K562 (cell line): ENCODE results near the gene TBX1. TPM values are rescaled to one million over a fixed set of nuclear protein-coding genes. Genes with fewer than 3 reads are reported as not detected.

ENCODE experiments used
- ATAC-seq: fragments of 200-7000 bp; cut with Tn5 transposase; 3 replicates; pipeline ENCODE4 v1.9.1; 2020; ENCODE audit warnings: moderate library complexity
- BruUV-seq: library from RNA; stranded (reverse); fragments of 400-500 nt; replicated peaks from 2 replicates; lab custom pipeline; 2021; lab: Mats Ljungman, UMichigan
- CTCF ChIA-PET: fragments of 300-600 bp; formaldehyde crosslinking; extraction: SDS; loops from one replicate; lab custom pipeline; 2021; ENCODE audit warnings: low intra/inter-chr PET ratio; lab: Yijun Ruan, JAX
- POLR2A ChIA-PET: fragments of 300-600, 350-650 bp; sonication (Branson Sonifier 250); formaldehyde crosslinking; extraction: SDS; loops from one replicate; lab custom pipeline; 2021; ENCODE audit warnings: antibody characterized with exemption, inconsistent platforms; lab: Yijun Ruan, JAX
- DNase-seq, 4 experiments: peaks; one replicate each; pipeline versions ENCODE4 v3.0.0 to v3.0.0-alpha.2; 2011 to 2018; ENCODE audit warnings: low spot score in 3 of 4, mixed read lengths in 3 of 4; ENCODE audit errors: extremely low read depth in 1 of 4
- FAIRE-seq: peaks from 2 replicates; lab custom pipeline; 2011; peaks lifted over from hg19 to GRCh38; lab: Jason Lieb, UNC
- H2AFZ ChIP-seq: 2 replicates; pipeline ENCODE4 v1.6.0; 2011; ENCODE audit warnings: low read depth, low read length, control low read depth, inconsistent platforms
- H3K27ac ChIP-seq: fragments of 200-600 bp; 3 replicates; pipeline ENCODE4 v1.8.0; 2011; ENCODE audit warnings: low read depth, mild to moderate bottlenecking, control low read depth, inconsistent platforms, low read length, moderate library complexity, mixed read lengths; ENCODE audit errors: extremely low read depth
- H3K27me3 ChIP-seq, 2 experiments: fragments of 300-600 bp in 1 of 2; 2 replicates in 1 of 2; 3 replicates in 1 of 2; pipeline versions ENCODE4 v1.6.0 to v1.8.0; 2011; ENCODE audit warnings: inconsistent platforms in 2 of 2, low read length in 2 of 2, mild to moderate bottlenecking in 1 of 2, mixed read lengths in 1 of 2, moderate library complexity in 1 of 2; ENCODE audit not compliant: control insufficient read depth in 2 of 2, insufficient read depth in 2 of 2
- H3K36me3 ChIP-seq: fragments of 300-600 bp; 3 replicates; pipeline ENCODE4 v1.8.0; 2011; ENCODE audit warnings: mild to moderate bottlenecking, low read length, inconsistent platforms; ENCODE audit not compliant: control insufficient read depth, insufficient read depth
- H3K4me1 ChIP-seq, 2 experiments: fragments of 200-600 bp in 1 of 2; replicated peaks in 1 of 2; 2 replicates in 1 of 2; 3 replicates in 1 of 2; pipeline versions ENCODE4 v1.5.1 to v1.8.0; 2011; ENCODE audit warnings: inconsistent platforms in 2 of 2, low read length in 2 of 2, mild to moderate bottlenecking in 1 of 2, mixed read lengths in 1 of 2, moderate library complexity in 1 of 2; ENCODE audit not compliant: control insufficient read depth in 2 of 2, insufficient read depth in 2 of 2
- H3K4me2 ChIP-seq: 2 replicates; pipeline ENCODE4 v1.6.1; 2011; ENCODE audit warnings: low read length, control low read depth, inconsistent platforms, mixed read lengths; ENCODE audit not compliant: insufficient read depth
- H3K4me3 ChIP-seq: fragments of 200-600 bp; sonication (generic), shearing (Covaris generic); 2 replicates; pipeline ENCODE4 v1.5.1; 2016; ENCODE audit warnings: control low read depth, inconsistent platforms
- H3K79me2 ChIP-seq: fragments of 200-600 bp; 3 replicates; pipeline ENCODE4 v1.8.0; 2011; ENCODE audit warnings: low read length, inconsistent platforms; ENCODE audit not compliant: control insufficient read depth, insufficient read depth
- H3K9ac ChIP-seq, 2 experiments: 2 replicates each; pipeline versions ENCODE4 v1.6.0 to v1.6.1; 2011; ENCODE audit warnings: low read depth in 2 of 2, low read length in 2 of 2, control low read depth in 1 of 2, inconsistent platforms in 1 of 2, mild to moderate bottlenecking in 1 of 2, mixed read lengths in 1 of 2; ENCODE audit not compliant: insufficient read depth in 1 of 2
- H3K9me1 ChIP-seq: one replicate; pipeline ENCODE4 v1.6.0; 2011; ENCODE audit warnings: inconsistent platforms, mild to moderate bottlenecking, low read length, moderate library complexity; ENCODE audit not compliant: control insufficient read depth, insufficient read depth
- H3K9me3 ChIP-seq: replicated peaks from 2 replicates; pipeline ENCODE4 v1.5.1; 2011; ENCODE audit warnings: low read depth, low read length, inconsistent platforms; ENCODE audit not compliant: control insufficient read depth, insufficient read depth
- H4K20me1 ChIP-seq: replicated peaks from 2 replicates; pipeline ENCODE4 v1.6.1; 2011; ENCODE audit warnings: low read length, inconsistent platforms, mixed read lengths; ENCODE audit not compliant: control insufficient read depth, insufficient read depth
- HSF4 ChIP-seq: fragments of 250-450 bp; sonication (Bioruptor Pico); IDR thresholded peaks from 2 replicates; pipeline ENCODE4 v2.1.2; 2022; ENCODE audit warnings: mild to moderate bottlenecking, moderate library complexity, borderline replicate concordance
- KDM2B ChIP-seq: fragments of 250-450 bp; sonication (Bioruptor Pico); IDR thresholded peaks from 2 replicates; pipeline ENCODE4 v1.8.0; 2021; ENCODE audit warnings: mild to moderate bottlenecking, moderate library complexity
- RBM15 ChIP-seq: fragments of 200-400 bp; formaldehyde crosslinking; IDR thresholded peaks from 2 replicates; pipeline ENCODE4 v1.6.1; 2018; ENCODE audit warnings: mild to moderate bottlenecking, low read length, moderate library complexity; ENCODE audit not compliant: insufficient read depth
- STAG1 ChIP-seq: sonication (generic); formaldehyde crosslinking; IDR thresholded peaks from 2 replicates; pipeline ENCODE4 v1.5.0; 2020; ENCODE audit warnings: missing genetic modification reagents, borderline replicate concordance
- WHSC1 ChIP-seq: IDR thresholded peaks from one replicate; pipeline ENCODE4 v1.6.1; 2012; ENCODE audit warnings: low read length, control low read depth, inconsistent platforms
- ZBTB7A ChIP-seq: IDR thresholded peaks from 2 replicates; pipeline ENCODE4 v1.6.1; 2011; ENCODE audit warnings: low read depth, mild to moderate bottlenecking, low read length, moderate library complexity, borderline replicate concordance; ENCODE audit not compliant: control insufficient read depth
- WGBS: fragments of 100-300 bp; shearing (Covaris generic); methylation state at CpG from one replicate; pipeline ENCODE4 v1.1.6; 2016; ENCODE audit warnings: low coverage, mixed read lengths; ENCODE audit not compliant: insufficient coverage; ENCODE audit errors: missing lambda C conversion rate; 5-methylcytosine and 5-hydroxymethylcytosine counted together
- in situ Hi-C: fragments of 300-500 bp; cut with MboI; formaldehyde crosslinking; loops from 4 replicates; pipeline ENCODE4 v1.15.0; 2018; ENCODE audit warnings: inconsistent platforms, mixed read lengths
- intact Hi-C: fragments of 100-400 bp; cut with micrococcal nuclease; formaldehyde crosslinking; loops from 2 replicates; pipeline ENCODE4 v1.14.2; 2022
- polyA plus RNA-seq, 8 experiments: library from polyadenylated mRNA; depleted of rRNA in 4 of 8; stranded (reverse) in 5 of 8; unstranded in 3 of 8; fragments of >200 nt; fragmentation: Nextera tagmentation in 2 of 8; fragmentation: Illumina TruSeq in 1 of 8; extraction: Ambion mirVana in 2 of 8; extraction: Trizol in 1 of 8; gene quantifications; 2 replicates each; pipeline versions ENCODE4 v1.2.1 to v1.2.3, GENCODE V29; 2011 to 2014; ENCODE audit warnings: inconsistent platforms in 1 of 8, missing spikeins in 1 of 8
- total RNA-seq, 7 experiments: library from RNA; depleted of rRNA in 6 of 7; stranded (reverse); fragments of >200 nt in 6 of 7; fragmentation: Illumina TruSeq in 2 of 7; extraction: Trizol in 2 of 7; gene quantifications; 2 replicates each; pipeline versions ENCODE4 v1.2.1 to v1.2.3, GENCODE V29; 2011 to 2021; ENCODE audit warnings: low replicate concordance in 1 of 7
- TF ChIP-seq, protein P1 (sequence below): fragments of 450-650 bp; IDR thresholded peaks from 2 replicates; pipeline ENCODE4 v1.6.1; 2016
- TF ChIP-seq, protein P2 (sequence below): fragments of 450-650 bp; IDR thresholded peaks from 2 replicates; pipeline ENCODE4 v1.7.0; 2016; ENCODE audit warnings: borderline replicate concordance
- TF ChIP-seq, protein P3 (sequence below), 2 experiments: IDR thresholded peaks; 2 replicates each; pipeline ENCODE4 v1.6.1; 2012; ENCODE audit warnings: improper control_type of control experiment in 2 of 2, low read depth in 2 of 2, low read length in 2 of 2, borderline replicate concordance in 1 of 2
- TF ChIP-seq, protein P4 (sequence below): fragments of 250-450 bp; sonication (Bioruptor Pico); IDR thresholded peaks from 2 replicates; pipeline ENCODE4 v1.8.0; 2021; ENCODE audit warnings: borderline replicate concordance, mild to moderate bottlenecking, moderate library complexity; ENCODE audit not compliant: poor library complexity, severe bottlenecking
- TF ChIP-seq, protein P5 (sequence below): fragments of 450-650 bp; IDR thresholded peaks from 2 replicates; pipeline ENCODE4 v1.6.1; 2016; ENCODE audit warnings: antibody characterized with exemption

Gene TBX1
- total and polyA plus RNA-seq, 9 of the 15 experiments (the other 6 are each of a cell fraction or from before 2014, with no cell fraction given): 0.07 to 35.0 (median 3.9) TPM

DNA sequence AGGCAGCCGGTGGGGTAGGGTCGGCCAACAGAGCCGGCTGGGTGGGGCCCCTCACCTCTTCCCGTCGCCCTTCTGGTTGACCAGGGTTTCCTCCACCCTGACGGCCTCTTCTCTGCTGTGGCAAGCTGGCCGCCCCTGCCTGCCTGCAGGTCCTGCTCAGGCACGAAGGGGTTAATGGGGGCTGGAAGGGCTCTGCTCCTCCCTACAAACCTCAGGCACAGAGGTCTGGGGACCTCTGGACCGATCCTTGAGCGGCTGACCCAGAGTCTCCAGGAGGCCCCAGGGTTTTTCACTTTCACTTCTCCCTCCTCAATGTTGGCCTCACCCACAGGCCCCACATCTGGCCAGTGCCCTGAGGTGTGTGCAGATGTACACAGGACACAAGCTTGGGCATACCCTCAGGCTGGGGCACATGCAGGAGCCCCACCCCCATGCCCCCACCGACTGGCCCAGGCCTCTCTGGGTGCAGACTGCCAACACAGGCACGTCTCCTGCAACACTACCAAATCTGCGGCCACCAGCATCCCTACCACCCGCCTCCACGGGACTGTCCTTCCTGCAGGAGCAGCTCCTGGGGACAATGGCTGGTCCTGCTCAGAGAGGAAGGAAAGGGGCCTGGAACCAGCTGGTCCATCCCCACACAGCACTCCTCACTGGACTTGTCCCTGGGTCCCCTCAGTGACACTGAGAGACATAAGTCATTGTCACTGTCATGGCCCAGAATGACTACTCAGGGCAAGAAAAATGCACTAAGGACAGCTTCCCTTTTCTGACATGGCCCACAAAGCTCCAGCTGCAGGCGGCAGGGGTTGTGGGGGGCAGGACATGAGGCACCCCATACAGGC lies 3.2 kb upstream of the TBX1 start:
- in situ Hi-C loops (no loop called here), intact Hi-C loops (loop anchor here (5.0 kb wide), 1 partner anchor 135 kb away; no protein-coding TSS in a partner anchor)
- H3K4me1 ChIP-seq: peaks cover 19 to 83% of the 10 kb centered on the region in 2 experiments; a peak in 4 of 5 replicates
- H4K20me1 ChIP-seq: peaks cover 52% of the 10 kb centered on the region
- peak overlapping the region; percentile 75 for H2AFZ ChIP-seq
- ChIA-PET CTCF (interaction anchor here (0.5 to 3.8 kb wide), 10 partner anchors 10 to 256 kb away, joined by 3 to 91 read pairs (median 4); no protein-coding TSS in a partner anchor), POLR2A (interaction anchor here (0.6 to 2.4 kb wide), 17 partner anchors 9 to 234 kb away, joined by 3 to 36 read pairs (median 4); partner anchors contain the start of genes GNB1L and RTL10)
- H3K9ac ChIP-seq: peak overlapping the region; percentile 8 to 47; a peak in 3 of 4 replicates
- H3K4me2 ChIP-seq: peak overlapping the region; percentile 66
- H3K27ac ChIP-seq: no peak overlapping the region
- 25% methylated on average over 16 of the region's 16 CpGs for WGBS
- DNase-seq (peak in 2 of 4 experiments; percentile 72), FAIRE-seq (peak; percentile 65), ATAC-seq (peak; percentile 5)
- peaks cover 2% of the 10 kb centered on the region for H3K9me1 ChIP-seq
- peaks cover 48 to 69% of the 10 kb centered on the region in 2 experiments; a peak in 4 of 5 replicates for H3K27me3 ChIP-seq
- no TSS peak for BruUV-seq
- no peaks in the 10 kb centered on the region for H3K36me3 ChIP-seq
- H3K4me3 ChIP-seq: peak overlapping the region; percentile 29
- peaks cover 14% of the 10 kb centered on the region for H3K79me2 ChIP-seq
- no peaks in the 10 kb centered on the region; the same call in 1 of the 2 replicates for H3K9me3 ChIP-seq
- TF ChIP-seq, protein P1, sequence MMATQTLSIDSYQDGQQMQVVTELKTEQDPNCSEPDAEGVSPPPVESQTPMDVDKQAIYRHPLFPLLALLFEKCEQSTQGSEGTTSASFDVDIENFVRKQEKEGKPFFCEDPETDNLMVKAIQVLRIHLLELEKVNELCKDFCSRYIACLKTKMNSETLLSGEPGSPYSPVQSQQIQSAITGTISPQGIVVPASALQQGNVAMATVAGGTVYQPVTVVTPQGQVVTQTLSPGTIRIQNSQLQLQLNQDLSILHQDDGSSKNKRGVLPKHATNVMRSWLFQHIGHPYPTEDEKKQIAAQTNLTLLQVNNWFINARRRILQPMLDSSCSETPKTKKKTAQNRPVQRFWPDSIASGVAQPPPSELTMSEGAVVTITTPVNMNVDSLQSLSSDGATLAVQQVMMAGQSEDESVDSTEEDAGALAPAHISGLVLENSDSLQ: peak; percentile 85
- TF ChIP-seq ZBTB7A: 0 out of 2 replicates have a peak, but pooled peaks have one; percentile 51
- no peak for TF ChIP-seq RBM15
- TF ChIP-seq, protein P2, sequence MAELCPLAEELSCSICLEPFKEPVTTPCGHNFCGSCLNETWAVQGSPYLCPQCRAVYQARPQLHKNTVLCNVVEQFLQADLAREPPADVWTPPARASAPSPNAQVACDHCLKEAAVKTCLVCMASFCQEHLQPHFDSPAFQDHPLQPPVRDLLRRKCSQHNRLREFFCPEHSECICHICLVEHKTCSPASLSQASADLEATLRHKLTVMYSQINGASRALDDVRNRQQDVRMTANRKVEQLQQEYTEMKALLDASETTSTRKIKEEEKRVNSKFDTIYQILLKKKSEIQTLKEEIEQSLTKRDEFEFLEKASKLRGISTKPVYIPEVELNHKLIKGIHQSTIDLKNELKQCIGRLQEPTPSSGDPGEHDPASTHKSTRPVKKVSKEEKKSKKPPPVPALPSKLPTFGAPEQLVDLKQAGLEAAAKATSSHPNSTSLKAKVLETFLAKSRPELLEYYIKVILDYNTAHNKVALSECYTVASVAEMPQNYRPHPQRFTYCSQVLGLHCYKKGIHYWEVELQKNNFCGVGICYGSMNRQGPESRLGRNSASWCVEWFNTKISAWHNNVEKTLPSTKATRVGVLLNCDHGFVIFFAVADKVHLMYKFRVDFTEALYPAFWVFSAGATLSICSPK: no peak
- TF ChIP-seq, protein P3, sequence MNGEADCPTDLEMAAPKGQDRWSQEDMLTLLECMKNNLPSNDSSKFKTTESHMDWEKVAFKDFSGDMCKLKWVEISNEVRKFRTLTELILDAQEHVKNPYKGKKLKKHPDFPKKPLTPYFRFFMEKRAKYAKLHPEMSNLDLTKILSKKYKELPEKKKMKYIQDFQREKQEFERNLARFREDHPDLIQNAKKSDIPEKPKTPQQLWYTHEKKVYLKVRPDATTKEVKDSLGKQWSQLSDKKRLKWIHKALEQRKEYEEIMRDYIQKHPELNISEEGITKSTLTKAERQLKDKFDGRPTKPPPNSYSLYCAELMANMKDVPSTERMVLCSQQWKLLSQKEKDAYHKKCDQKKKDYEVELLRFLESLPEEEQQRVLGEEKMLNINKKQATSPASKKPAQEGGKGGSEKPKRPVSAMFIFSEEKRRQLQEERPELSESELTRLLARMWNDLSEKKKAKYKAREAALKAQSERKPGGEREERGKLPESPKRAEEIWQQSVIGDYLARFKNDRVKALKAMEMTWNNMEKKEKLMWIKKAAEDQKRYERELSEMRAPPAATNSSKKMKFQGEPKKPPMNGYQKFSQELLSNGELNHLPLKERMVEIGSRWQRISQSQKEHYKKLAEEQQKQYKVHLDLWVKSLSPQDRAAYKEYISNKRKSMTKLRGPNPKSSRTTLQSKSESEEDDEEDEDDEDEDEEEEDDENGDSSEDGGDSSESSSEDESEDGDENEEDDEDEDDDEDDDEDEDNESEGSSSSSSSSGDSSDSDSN (IDR thresholded peaks at IDR 0.05; ENCODE audit: borderline replicate concordance in 1 of 2, low read depth in 2 of 2, low read length in 2 of 2): peak in 1 of 2 experiments; percentile 3; a peak in 1 of 4 replicates
- TF ChIP-seq KDM2B (CRISPR knock-in tag): peak; percentile 62; the same call in 1 of the 2 replicates
- TF ChIP-seq STAG1: no peak
- 0 out of 2 replicates have a peak, but pooled peaks have one; percentile 31 for TF ChIP-seq HSF4 (CRISPR knock-in tag)
- peak; percentile 78 for TF ChIP-seq WHSC1
- TF ChIP-seq, protein P4, sequence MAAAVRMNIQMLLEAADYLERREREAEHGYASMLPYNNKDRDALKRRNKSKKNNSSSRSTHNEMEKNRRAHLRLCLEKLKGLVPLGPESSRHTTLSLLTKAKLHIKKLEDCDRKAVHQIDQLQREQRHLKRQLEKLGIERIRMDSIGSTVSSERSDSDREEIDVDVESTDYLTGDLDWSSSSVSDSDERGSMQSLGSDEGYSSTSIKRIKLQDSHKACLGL (CRISPR knock-in tag): peak; percentile 15
- TF ChIP-seq, protein P5, sequence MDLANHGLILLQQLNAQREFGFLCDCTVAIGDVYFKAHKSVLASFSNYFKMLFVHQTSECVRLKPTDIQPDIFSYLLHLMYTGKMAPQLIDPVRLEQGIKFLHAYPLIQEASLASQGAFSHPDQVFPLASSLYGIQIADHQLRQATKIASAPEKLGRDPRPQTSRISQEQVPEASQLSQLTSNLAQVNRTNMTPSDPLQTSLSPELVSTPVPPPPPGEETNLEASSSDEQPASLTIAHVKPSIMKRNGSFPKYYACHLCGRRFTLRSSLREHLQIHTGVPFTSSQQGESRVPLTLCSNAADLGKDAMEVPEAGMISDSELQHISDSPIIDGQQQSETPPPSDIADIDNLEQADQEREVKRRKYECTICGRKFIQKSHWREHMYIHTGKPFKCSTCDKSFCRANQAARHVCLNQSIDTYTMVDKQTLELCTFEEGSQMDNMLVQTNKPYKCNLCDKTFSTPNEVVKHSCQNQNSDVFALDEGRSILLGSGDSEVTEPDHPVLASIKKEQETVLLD: peak; percentile 44; the same call in 1 of the 2 replicates
